Stimulated activated CD8-positive, alpha-beta memory T cell treated with anti-CD3 and anti-CD28 coated beads, Interleukin-15, amount 100 ng/mL, for 4 hours (primary cell): Measurements from ENCODE around the gene PHGDH.
"Not testable (repeated sequence)": the region's sequence is repeated elsewhere in the genome, so short reads cannot be mapped to it uniquely, and the experiment has no call there.

ENCODE experiments used
- DNase-seq, 2 donors: peaks; one replicate each; pipeline ENCODE4 v3.0.0-alpha.2; 2020; ENCODE audit warnings: low read depth in 2 of 2

PHGDH gene

GRCh38 chr1:119762953-119763352 lies 51.2 kb downstream of the PHGDH start:
- no peak for DNase-seq

GRCh38 chr1:119764220-119764619 lies 52.5 kb downstream of the PHGDH start:
- no peak for DNase-seq

- DNase-seq, result no peak
Observed at GRCh38 chr1:119766374-119766794, 54.6 kb downstream of the PHGDH start.

GRCh38 chr1:119767486-119767885 lies 55.8 kb downstream of the PHGDH start:
- DNase-seq, result no peak

GRCh38 chr1:119768778-119769177 lies 57.0 kb downstream of the PHGDH start, which contains the start of gene HMGCS2:
Gene HMGCS2 (minus strand): TSS chr1:119768905. CDS start chr1:119768844, 61 bp downstream.
- no peak for DNase-seq

- no peak for DNase-seq
Observed at GRCh38 chr1:119771016-119771415, 59.3 kb downstream of the PHGDH start.

- no peak for DNase-seq
Observed at GRCh38 chr1:119771770-119772169, 60.0 kb downstream of the PHGDH start.

- no peak for DNase-seq
Observed at GRCh38 chr1:119772298-119772697, 60.6 kb downstream of the PHGDH start.

GRCh38 chr1:119773711-119774241 lies 62.0 kb downstream of the PHGDH start:
- DNase-seq, result no peak

GRCh38 chr1:119774746-119775490 lies 63.2 kb downstream of the PHGDH start:
- DNase-seq, result no peak

- no peak for DNase-seq
Observed at GRCh38 chr1:119778359-119778758, 66.6 kb downstream of the PHGDH start.

- DNase-seq, result no peak
Observed at GRCh38 chr1:119778886-119779560, 67.3 kb downstream of the PHGDH start.

GRCh38 chr1:119779869-119780356 lies 68.2 kb downstream of the PHGDH start:
- DNase-seq, result no peak

- no peak for DNase-seq
Observed at GRCh38 chr1:119781434-119782210, 69.9 kb downstream of the PHGDH start.

- no peak for DNase-seq
Observed at GRCh38 chr1:119782631-119783325, 71.0 kb downstream of the PHGDH start.

- no peak for DNase-seq
Observed at GRCh38 chr1:119783354-119784185, 71.8 kb downstream of the PHGDH start.

GRCh38 chr1:119784191-119784781 lies 72.6 kb downstream of the PHGDH start:
- DNase-seq, result no peak

- DNase-seq, result not testable (repeated sequence)
Observed at GRCh38 chr1:119786046-119786445, 74.3 kb downstream of the PHGDH start.

- DNase-seq, result not testable (repeated sequence)
Observed at GRCh38 chr1:119786473-119787050, 74.8 kb downstream of the PHGDH start.

- no peak for DNase-seq
Observed at GRCh38 chr1:119787776-119788175, 76.0 kb downstream of the PHGDH start.
